IMR-90 (cell line): ENCODE results near the gene PKD1. TPM values are rescaled to one million over a fixed set of nuclear protein-coding genes. Genes with fewer than 3 reads are reported as not detected.

ENCODE experiments used
- ATAC-seq: fragments of 200-7000 bp; cut with Tn5 transposase; 2 replicates; pipeline ENCODE4 v1.9.1; 2020; ENCODE audit warnings: low read depth, mild to moderate bottlenecking, moderate library complexity
- BruUV-seq: library from RNA; stranded (reverse); fragments of 400-500 nt; replicated peaks from 2 replicates; lab custom pipeline; 2021; lab: Mats Ljungman, UMichigan
- CTCF ChIA-PET: fragments of 300-600 bp; formaldehyde crosslinking; extraction: SDS; loops from one replicate; lab custom pipeline; 2021; ENCODE audit warnings: antibody characterized with exemption; lab: Yijun Ruan, JAX
- POLR2A ChIA-PET: fragments of 300-600 bp; sonication (Branson Sonifier 250); formaldehyde crosslinking; loops from one replicate; lab custom pipeline; 2022; ENCODE audit warnings: antibody characterized with exemption; ENCODE audit not compliant: unreplicated experiment; lab: Charles Lee
- DNase-seq: peaks from one replicate; pipeline ENCODE4 v3.0.0; 2013
- H2AFZ ChIP-seq: replicated peaks from 2 replicates; pipeline ENCODE3; 2013; ENCODE audit warnings: low read length, mild to moderate bottlenecking; ENCODE audit not compliant: poor library complexity
- H2AK5ac ChIP-seq: 2 replicates; pipeline ENCODE4 v1.6.1; 2013; ENCODE audit warnings: low read depth, low read length, inconsistent platforms
- H2AK9ac ChIP-seq: replicated peaks from 2 replicates; pipeline ENCODE3; 2013; ENCODE audit warnings: mild to moderate bottlenecking, low read depth, low read length, moderate library complexity; ENCODE audit not compliant: poor library complexity
- H2BK120ac ChIP-seq: 2 replicates; pipeline ENCODE4 v1.6.1; 2013; ENCODE audit warnings: low read depth, low read length, inconsistent platforms
- H2BK15ac ChIP-seq: 3 replicates; pipeline ENCODE4 v1.6.1; 2013; ENCODE audit warnings: low read depth, low read length, inconsistent platforms
- H2BK20ac ChIP-seq: 2 replicates; pipeline ENCODE4 v1.6.1; 2013; ENCODE audit warnings: low read depth, mild to moderate bottlenecking, inconsistent platforms, low read length, moderate library complexity
- H2BK5ac ChIP-seq: 2 replicates; pipeline ENCODE4 v1.6.1; 2013; ENCODE audit warnings: mild to moderate bottlenecking, low read depth, low read length, inconsistent platforms; ENCODE audit not compliant: poor library complexity, severe bottlenecking
- H3K14ac ChIP-seq: replicated peaks from 2 replicates; pipeline ENCODE4 v1.6.1; 2013; ENCODE audit warnings: low read depth, low read length, inconsistent platforms
- H3K18ac ChIP-seq: 2 replicates; pipeline ENCODE4 v1.6.1; 2013; ENCODE audit warnings: low read depth, low read length, control low read depth
- H3K23ac ChIP-seq: 2 replicates; pipeline ENCODE4 v1.6.1; 2013; ENCODE audit warnings: low read depth, low read length, inconsistent platforms
- H3K27ac ChIP-seq: 2 replicates; pipeline ENCODE4 v1.5.1; 2013; ENCODE audit warnings: mild to moderate bottlenecking, control low read depth, low read length; ENCODE audit not compliant: insufficient read depth
- H3K27me3 ChIP-seq: 2 replicates; pipeline ENCODE4 v1.6.1; 2013; ENCODE audit warnings: low read length; ENCODE audit not compliant: control insufficient read depth, insufficient read depth
- H3K36me3 ChIP-seq: 2 replicates; pipeline ENCODE4 v1.6.1; 2013; ENCODE audit warnings: low read length, mixed read lengths; ENCODE audit not compliant: control insufficient read depth, insufficient read depth
- H3K4ac ChIP-seq: 2 replicates; pipeline ENCODE4 v1.6.1; 2013; ENCODE audit warnings: low read depth, low read length, inconsistent platforms
- H3K4me1 ChIP-seq: 2 replicates; pipeline ENCODE4 v1.6.1; 2013; ENCODE audit warnings: low read length, mixed read lengths; ENCODE audit not compliant: control insufficient read depth, insufficient read depth
- H3K4me2 ChIP-seq: 2 replicates; pipeline ENCODE4 v1.6.1; 2013; ENCODE audit warnings: low read depth, mild to moderate bottlenecking, control low read depth, low read length, moderate library complexity
- H3K4me3 ChIP-seq: 2 replicates; pipeline ENCODE4 v1.5.1; 2013; ENCODE audit warnings: low read depth, mild to moderate bottlenecking, control low read depth, low read length, moderate library complexity; ENCODE audit not compliant: insufficient read depth
- H3K56ac ChIP-seq: 2 replicates; pipeline ENCODE4 v1.6.1; 2013; ENCODE audit warnings: low read length, inconsistent platforms; ENCODE audit not compliant: insufficient read depth; ENCODE audit errors: extremely low read depth
- H3K79me1 ChIP-seq, 2 experiments: 2 replicates each; pipeline ENCODE4 v1.6.1; 2013; ENCODE audit warnings: low read length in 2 of 2, inconsistent platforms in 1 of 2, low read depth in 1 of 2
- H3K9ac ChIP-seq: 2 replicates; pipeline ENCODE4 v1.6.1; 2013; ENCODE audit warnings: low read depth, low read length, control low read depth
- H3K9me1 ChIP-seq: 2 replicates; pipeline ENCODE4 v1.6.1; 2013; ENCODE audit warnings: low read length, inconsistent platforms; ENCODE audit not compliant: insufficient read depth
- H3K9me3 ChIP-seq: 2 replicates; pipeline ENCODE4 v1.6.1; 2013; ENCODE audit warnings: low read length; ENCODE audit not compliant: control insufficient read depth, insufficient read depth
- H4K20me1 ChIP-seq: 2 replicates; pipeline ENCODE4 v1.6.1; 2013; ENCODE audit warnings: low read length, inconsistent platforms; ENCODE audit not compliant: insufficient read depth
- H4K5ac ChIP-seq: 2 replicates; pipeline ENCODE4 v1.6.1; 2013; ENCODE audit warnings: mild to moderate bottlenecking, low read depth, low read length, control low read depth
- H4K8ac ChIP-seq, 2 experiments: 2 replicates each; pipeline ENCODE4 v1.6.1; 2013; ENCODE audit warnings: low read depth in 2 of 2, low read length in 2 of 2, control low read depth in 1 of 2, inconsistent platforms in 1 of 2
- H4K91ac ChIP-seq: 2 replicates; pipeline ENCODE4 v1.6.1; 2013; ENCODE audit warnings: low read depth, low read length, inconsistent platforms; ENCODE audit not compliant: insufficient read depth
- BHLHE40 ChIP-seq: fragments of 150-350 bp; IDR thresholded peaks from 2 replicates; pipeline ENCODE4 v1.6.1; 2016; ENCODE audit warnings: mild to moderate bottlenecking, low read depth, low read length
- CHD1 ChIP-seq: IDR thresholded peaks from 2 replicates; pipeline ENCODE4 v1.6.1; 2012; ENCODE audit warnings: low read depth, low read length, improper control_type of control experiment
- FOS ChIP-seq: fragments of 150-350 bp; IDR thresholded peaks from 2 replicates; pipeline ENCODE4 v1.6.1; 2016; ENCODE audit warnings: low read depth, low read length
- MAFK ChIP-seq: IDR thresholded peaks from 2 replicates; pipeline ENCODE4 v1.6.1; 2012; ENCODE audit warnings: low read depth, low read length, improper control_type of control experiment
- POLR2A ChIP-seq: IDR thresholded peaks from 2 replicates; pipeline ENCODE4 v1.6.1; 2012; ENCODE audit warnings: mild to moderate bottlenecking, low read depth, low read length
- RAD21 ChIP-seq: IDR thresholded peaks from 2 replicates; pipeline ENCODE4 v1.6.1; 2012; ENCODE audit warnings: low read length, improper control_type of control experiment
- RFX5 ChIP-seq: IDR thresholded peaks from 2 replicates; pipeline ENCODE4 v1.8.0; 2012; ENCODE audit warnings: low read depth, mild to moderate bottlenecking, low read length, moderate library complexity
- SMC3 ChIP-seq: fragments of 150-350 bp; IDR thresholded peaks from 2 replicates; pipeline ENCODE4 v1.6.1; 2016; ENCODE audit warnings: low read depth, mild to moderate bottlenecking, antibody characterized with exemption, low read length, moderate library complexity
- WGBS, 2 experiments: methylation state at CpG; one replicate each; pipeline versions ENCODE4 v1.1.5 to v1.1.7; 2013; ENCODE audit warnings: missing lambda C conversion rate in 2 of 2; ENCODE audit not compliant: insufficient read length in 1 of 2; ENCODE audit errors: extremely low coverage in 2 of 2; 5-methylcytosine and 5-hydroxymethylcytosine counted together
- dilution Hi-C: fragments of 300-500 bp; cut with HindIII; formaldehyde crosslinking; loops from one replicate; pipeline ENCODE4 v1.14.3; 2018; ENCODE audit warnings: low sequenced_read_pairs; ENCODE audit not compliant: unreplicated experiment
- in situ Hi-C: fragments of 300-500 bp; cut with MboI; formaldehyde crosslinking; loops from 3 replicates; pipeline ENCODE4 v1.14.3; 2019; ENCODE audit warnings: low sequenced_read_pairs, inconsistent platforms, mixed read lengths
- intact Hi-C: fragments of 100-400 bp; cut with micrococcal nuclease; formaldehyde crosslinking; loops from 2 replicates; pipeline ENCODE4 v1.10.0; 2022
- polyA plus RNA-seq, 3 experiments: library from polyadenylated mRNA; depleted of rRNA; stranded (reverse); fragments of >200 nt; gene quantifications; 2 replicates each; pipeline ENCODE4 v1.2.3, GENCODE V29; 2012; ENCODE audit warnings: low replicate concordance in 1 of 3
- total RNA-seq: library from RNA; depleted of rRNA; stranded (reverse); fragments of >200 nt; gene quantifications from 2 replicates; pipeline ENCODE4 v1.2.3, GENCODE V29; 2012
- TF ChIP-seq, protein P1 (sequence below): conservative IDR thresholded peaks from 2 replicates; pipeline ENCODE4 v1.5.1; 2012; ENCODE audit warnings: mild to moderate bottlenecking, low read depth, low read length, improper control_type of control experiment

Gene PKD1
- total and polyA plus RNA-seq, 2 of the 4 experiments (the other 2 are of a cell fraction) = 7.9 to 97.3 TPM

DNA sequence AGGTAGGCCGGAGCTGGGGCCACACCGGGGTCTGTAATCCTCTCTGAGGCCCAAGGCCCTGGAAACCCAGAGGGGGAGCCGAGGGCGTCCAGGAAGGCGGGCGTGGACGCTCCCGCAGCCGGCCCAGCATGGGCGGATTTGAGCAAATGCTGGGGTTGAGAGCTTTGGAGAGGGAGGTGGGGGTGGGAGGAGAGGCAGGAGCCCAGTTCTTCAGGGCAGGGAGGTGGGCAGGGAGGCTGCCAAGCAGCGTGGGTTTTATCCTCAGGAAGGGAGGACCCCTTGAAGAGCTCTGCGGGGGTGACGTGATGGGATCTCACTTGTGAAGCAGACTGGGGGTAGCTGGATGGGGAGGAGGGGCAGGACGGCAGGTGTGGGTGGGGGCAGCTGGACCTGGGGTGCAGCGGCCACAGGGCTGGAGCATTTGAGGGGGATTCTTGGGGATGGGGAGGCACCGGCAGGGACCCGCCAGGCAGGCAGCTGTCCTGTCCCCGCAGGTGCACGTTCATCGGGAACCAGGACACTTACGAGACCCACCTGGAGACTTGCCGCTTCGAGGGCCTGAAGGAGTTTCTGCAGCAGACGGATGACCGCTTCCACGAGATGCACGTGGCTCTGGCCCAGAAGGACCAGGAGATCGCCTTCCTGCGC lies 37.1 kb upstream of the PKD1 start:
- no peak overlapping the region for H3K14ac ChIP-seq
- H2AFZ ChIP-seq = no peak overlapping the region
- no peaks in the 10 kb centered on the region for H3K4me1 ChIP-seq
- peaks cover 4% of the 10 kb centered on the region for H4K20me1 ChIP-seq
- no peak overlapping the region for H3K4me3 ChIP-seq
- no peak overlapping the region for H3K4ac ChIP-seq
- H3K18ac ChIP-seq = no peak overlapping the region
- H3K27ac ChIP-seq = no peak overlapping the region
- no peak overlapping the region for H2BK5ac ChIP-seq
- H3K9me1 ChIP-seq = no peaks in the 10 kb centered on the region
- DNase-seq (no peak), ATAC-seq (no peak)
- no peak overlapping the region for H4K5ac ChIP-seq
- in situ Hi-C loops (no loop called here), intact Hi-C loops (no loop called here), dilution Hi-C loops (no loop called here)
- H3K9ac ChIP-seq = no peak overlapping the region
- H4K91ac ChIP-seq = no peak overlapping the region
- CTCF ChIA-PET = no interaction called here
- peaks cover 0 to 4% of the 10 kb centered on the region in 2 experiments; a peak in 3 of 4 replicates for H3K79me1 ChIP-seq
- POLR2A ChIA-PET = no interaction called here
- 93% methylated on average over 17 of the region's 29 CpGs; no CpG with 5 or more reads in 1 of the 2 experiments for WGBS, 2 experiments
- no peak overlapping the region for H3K56ac ChIP-seq
- H4K8ac ChIP-seq = no peak overlapping the region
- TF ChIP-seq MAFK = no peak
- no peak for TF ChIP-seq POLR2A
- TF ChIP-seq, protein P1, sequence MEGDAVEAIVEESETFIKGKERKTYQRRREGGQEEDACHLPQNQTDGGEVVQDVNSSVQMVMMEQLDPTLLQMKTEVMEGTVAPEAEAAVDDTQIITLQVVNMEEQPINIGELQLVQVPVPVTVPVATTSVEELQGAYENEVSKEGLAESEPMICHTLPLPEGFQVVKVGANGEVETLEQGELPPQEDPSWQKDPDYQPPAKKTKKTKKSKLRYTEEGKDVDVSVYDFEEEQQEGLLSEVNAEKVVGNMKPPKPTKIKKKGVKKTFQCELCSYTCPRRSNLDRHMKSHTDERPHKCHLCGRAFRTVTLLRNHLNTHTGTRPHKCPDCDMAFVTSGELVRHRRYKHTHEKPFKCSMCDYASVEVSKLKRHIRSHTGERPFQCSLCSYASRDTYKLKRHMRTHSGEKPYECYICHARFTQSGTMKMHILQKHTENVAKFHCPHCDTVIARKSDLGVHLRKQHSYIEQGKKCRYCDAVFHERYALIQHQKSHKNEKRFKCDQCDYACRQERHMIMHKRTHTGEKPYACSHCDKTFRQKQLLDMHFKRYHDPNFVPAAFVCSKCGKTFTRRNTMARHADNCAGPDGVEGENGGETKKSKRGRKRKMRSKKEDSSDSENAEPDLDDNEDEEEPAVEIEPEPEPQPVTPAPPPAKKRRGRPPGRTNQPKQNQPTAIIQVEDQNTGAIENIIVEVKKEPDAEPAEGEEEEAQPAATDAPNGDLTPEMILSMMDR = no peak
- TF ChIP-seq SMC3 = no peak
- TF ChIP-seq BHLHE40 = no peak
- no peak for TF ChIP-seq RFX5
- TF ChIP-seq FOS = no peak
- TF ChIP-seq RAD21 = no peak
- TF ChIP-seq CHD1 = no peak
- no peak overlapping the region for H2AK9ac ChIP-seq
- no TSS peak for BruUV-seq
- H3K23ac ChIP-seq = no peak overlapping the region
- H3K9me3 ChIP-seq = no peaks in the 10 kb centered on the region
- H2AK5ac ChIP-seq = no peak overlapping the region
- H3K4me2 ChIP-seq = no peak overlapping the region
- H2BK15ac ChIP-seq = no peak overlapping the region
- no peak overlapping the region for H2BK20ac ChIP-seq
- H2BK120ac ChIP-seq = no peak overlapping the region
- H3K36me3 ChIP-seq = peaks cover 68% of the 10 kb centered on the region
- H3K27me3 ChIP-seq = no peaks in the 10 kb centered on the region
